OCI-LY7 (cell line): Measurements from ENCODE around the gene PLEKHG1. TPM values are rescaled to one million over a fixed set of nuclear protein-coding genes. Genes with fewer than 3 reads are reported as not detected.

Source experiments
- BruUV-seq: library from RNA; stranded (reverse); fragments of 400-500 nt; replicated peaks from 2 replicates; lab custom pipeline; 2021; lab: Mats Ljungman, UMichigan
- CTCF ChIA-PET: fragments of 300-600 bp; sonication (Branson Sonifier 250); formaldehyde crosslinking; loops from one replicate; lab custom pipeline; 2022; ENCODE audit warnings: antibody characterized with exemption; ENCODE audit not compliant: unreplicated experiment; lab: Charles Lee
- POLR2A ChIA-PET: fragments of 300-600 bp; sonication (Branson Sonifier 250); formaldehyde crosslinking; loops from one replicate; lab custom pipeline; 2022; ENCODE audit warnings: antibody characterized with exemption; lab: Charles Lee
- DNase-seq: peaks from one replicate; pipeline ENCODE4 v3.0.0-alpha.2; 2015; ENCODE audit warnings: low spot score
- H2AFZ ChIP-seq: fragments of 200-600 bp; sonication (generic), shearing (Covaris generic); 2 replicates; pipeline ENCODE4 v1.6.1; 2014; ENCODE audit warnings: mild to moderate bottlenecking, antibody characterized with exemption, low read length, moderate library complexity
- H3K27ac ChIP-seq: fragments of 200-600 bp; sonication (generic); 2 replicates; pipeline ENCODE4 v1.5.1; 2014; ENCODE audit warnings: mixed run types, low read depth, mild to moderate bottlenecking, moderate library complexity, low read length, inconsistent platforms; ENCODE audit not compliant: poor library complexity, severe bottlenecking
- H3K36me3 ChIP-seq: fragments of 200-600 bp; sonication (generic); 2 replicates; pipeline ENCODE4 v1.6.1; 2014; ENCODE audit warnings: mild to moderate bottlenecking, antibody characterized with exemption, low read length, moderate library complexity, mixed read lengths; ENCODE audit not compliant: insufficient read depth
- H3K4me1 ChIP-seq: fragments of 200-600 bp; sonication (generic); 2 replicates; pipeline ENCODE4 v1.5.1; 2014; ENCODE audit warnings: mild to moderate bottlenecking, low read length; ENCODE audit not compliant: insufficient read depth, poor library complexity, severe bottlenecking
- H3K4me2 ChIP-seq: fragments of 200-600 bp; sonication (generic); 2 replicates; pipeline ENCODE4 v1.6.1; 2014; ENCODE audit warnings: mild to moderate bottlenecking, low read length
- H3K4me3 ChIP-seq: fragments of 200-600 bp; sonication (generic); 2 replicates; pipeline ENCODE4 v1.5.1; 2014; ENCODE audit warnings: mild to moderate bottlenecking, low read depth, low read length; ENCODE audit not compliant: poor library complexity, severe bottlenecking
- H3K79me2 ChIP-seq: fragments of 200-600 bp; sonication (generic); 2 replicates; pipeline ENCODE4 v1.6.1; 2016; ENCODE audit warnings: low read depth, mild to moderate bottlenecking, low read length, moderate library complexity, mixed read lengths; ENCODE audit not compliant: insufficient read depth
- H3K9me2 ChIP-seq: fragments of 200-600 bp; sonication (generic); 2 replicates; pipeline ENCODE4 v1.6.1; 2016; ENCODE audit warnings: mild to moderate bottlenecking, low read length, mixed read lengths; ENCODE audit not compliant: insufficient read depth
- H3K9me3 ChIP-seq: fragments of 200-600 bp; sonication (generic); 2 replicates; pipeline ENCODE4 v1.6.1; 2014; ENCODE audit warnings: mild to moderate bottlenecking, mixed run types, low read length, mixed read lengths
- H4K20me1 ChIP-seq: fragments of 200-600 bp; sonication (generic); 2 replicates; pipeline ENCODE4 v1.6.1; 2014; ENCODE audit warnings: mild to moderate bottlenecking, antibody characterized with exemption, low read length, moderate library complexity, mixed read lengths; ENCODE audit not compliant: insufficient read depth
- EZH2phosphoT487 ChIP-seq: fragments of 200-600 bp; sonication (generic); IDR thresholded peaks from 2 replicates; pipeline ENCODE4 v1.6.1; 2018; ENCODE audit warnings: low read depth, borderline replicate concordance, mild to moderate bottlenecking, mixed run types, antibody characterized with exemption, low read length, moderate library complexity, mixed read lengths
- intact Hi-C: fragments of 100-400 bp; cut with micrococcal nuclease; formaldehyde crosslinking; loops from one replicate; pipeline ENCODE4 v1.10.0; 2022; ENCODE audit not compliant: unreplicated experiment
- total RNA-seq, 2 experiments: library from RNA; depleted of rRNA in 1 of 2; stranded (reverse); fragments of >200 nt in 1 of 2; shearing (Covaris generic) in 1 of 2; gene quantifications; 2 replicates each; pipeline ENCODE4 v1.2.3, GENCODE V29; 2014 to 2022
- TF ChIP-seq, protein P1 (sequence below): fragments of 200-600 bp; sonication (generic); conservative IDR thresholded peaks from 2 replicates; pipeline ENCODE4 v1.5.1; 2014; ENCODE audit warnings: mild to moderate bottlenecking, antibody characterized with exemption, low read length, moderate library complexity, mixed read lengths

Gene PLEKHG1
- total RNA-seq, 2 experiments from 2014 or later, result 17.9 to 19.6 TPM

DNA sequence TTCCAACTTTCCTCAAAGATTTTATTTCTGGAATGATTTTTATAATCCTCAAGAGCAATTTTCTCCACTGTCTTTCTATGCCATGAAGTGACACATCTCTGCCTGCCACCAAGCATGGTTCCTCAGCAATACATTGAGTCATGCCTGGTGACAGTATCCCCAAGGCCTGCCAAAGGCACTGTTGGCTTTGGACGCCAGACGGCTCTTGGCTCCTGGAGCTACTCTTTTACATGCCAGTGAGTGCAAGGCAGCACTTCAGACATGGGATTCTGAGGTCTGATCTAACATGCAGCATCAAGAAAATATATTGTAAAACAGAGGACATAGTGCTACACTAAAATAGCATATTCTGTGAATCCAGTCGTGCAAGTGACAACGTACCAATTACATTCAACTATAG is 20.1 kb upstream of the PLEKHG1 start:
- Histone ChIP-seq H2AFZ (no peak overlapping the region), H3K4me2 (no peak overlapping the region), H3K4me3 (no peak overlapping the region), H3K36me3 (no peaks in the 10 kb centered on the region), H4K20me1 (no peaks in the 10 kb centered on the region), H3K4me1 (peaks cover 2% of the 10 kb centered on the region), H3K79me2 (no peaks in the 10 kb centered on the region), H3K9me2 (no peaks in the 10 kb centered on the region), H3K27ac (no peak overlapping the region), H3K9me3 (no peaks in the 10 kb centered on the region)
- BruUV-seq, result no TSS peak
- ChIA-PET POLR2A (interaction anchor here (0.6 to 1.7 kb wide), 4 partner anchors 11 to 490 kb away, joined by 3 to 5 read pairs (median 4); no protein-coding TSS in a partner anchor), CTCF (no interaction called here)
- TF ChIP-seq, protein P1, sequence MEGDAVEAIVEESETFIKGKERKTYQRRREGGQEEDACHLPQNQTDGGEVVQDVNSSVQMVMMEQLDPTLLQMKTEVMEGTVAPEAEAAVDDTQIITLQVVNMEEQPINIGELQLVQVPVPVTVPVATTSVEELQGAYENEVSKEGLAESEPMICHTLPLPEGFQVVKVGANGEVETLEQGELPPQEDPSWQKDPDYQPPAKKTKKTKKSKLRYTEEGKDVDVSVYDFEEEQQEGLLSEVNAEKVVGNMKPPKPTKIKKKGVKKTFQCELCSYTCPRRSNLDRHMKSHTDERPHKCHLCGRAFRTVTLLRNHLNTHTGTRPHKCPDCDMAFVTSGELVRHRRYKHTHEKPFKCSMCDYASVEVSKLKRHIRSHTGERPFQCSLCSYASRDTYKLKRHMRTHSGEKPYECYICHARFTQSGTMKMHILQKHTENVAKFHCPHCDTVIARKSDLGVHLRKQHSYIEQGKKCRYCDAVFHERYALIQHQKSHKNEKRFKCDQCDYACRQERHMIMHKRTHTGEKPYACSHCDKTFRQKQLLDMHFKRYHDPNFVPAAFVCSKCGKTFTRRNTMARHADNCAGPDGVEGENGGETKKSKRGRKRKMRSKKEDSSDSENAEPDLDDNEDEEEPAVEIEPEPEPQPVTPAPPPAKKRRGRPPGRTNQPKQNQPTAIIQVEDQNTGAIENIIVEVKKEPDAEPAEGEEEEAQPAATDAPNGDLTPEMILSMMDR, result no peak
- intact Hi-C loops, result no loop called here
- no peak for DNase-seq

DNA sequence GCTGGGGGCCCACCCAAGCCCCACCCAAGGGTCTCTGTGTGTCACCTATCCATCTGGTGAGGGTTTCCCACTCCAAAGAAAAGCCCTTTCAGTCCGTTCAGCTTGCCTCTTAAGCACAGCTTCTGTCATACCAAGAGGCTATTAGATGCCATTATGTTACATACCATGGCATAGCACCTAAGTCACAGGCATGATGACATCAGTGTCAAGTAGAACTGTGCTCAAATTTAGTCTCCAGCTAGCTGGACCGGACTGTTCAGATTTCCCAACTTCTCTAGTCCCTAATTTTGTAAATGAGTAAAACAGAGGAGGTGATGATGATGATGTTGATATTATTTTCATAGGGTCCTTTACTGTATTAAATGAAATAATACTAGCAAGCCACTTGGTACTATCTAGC is 19.2 kb upstream of the PLEKHG1 start:
- Histone ChIP-seq H3K79me2 (no peaks in the 10 kb centered on the region), H3K9me2 (no peaks in the 10 kb centered on the region), H4K20me1 (no peaks in the 10 kb centered on the region), H3K4me1 (no peaks in the 10 kb centered on the region), H3K4me2 (no peak overlapping the region), H3K36me3 (no peaks in the 10 kb centered on the region), H3K9me3 (no peaks in the 10 kb centered on the region), H3K27ac (no peak overlapping the region), H3K4me3 (no peak overlapping the region), H2AFZ (no peak overlapping the region)
- no TSS peak for BruUV-seq
- no peak for DNase-seq
- TF ChIP-seq EZH2phosphoT487, result no peak
- TF ChIP-seq, protein P1, result no peak
- ChIA-PET CTCF (no interaction called here), POLR2A (interaction anchor here (0.6 to 1.7 kb wide), 3 partner anchors 10 to 429 kb away, joined by 4 to 5 read pairs (median 4); no protein-coding TSS in a partner anchor)
- intact Hi-C loops, result no loop called here

DNA sequence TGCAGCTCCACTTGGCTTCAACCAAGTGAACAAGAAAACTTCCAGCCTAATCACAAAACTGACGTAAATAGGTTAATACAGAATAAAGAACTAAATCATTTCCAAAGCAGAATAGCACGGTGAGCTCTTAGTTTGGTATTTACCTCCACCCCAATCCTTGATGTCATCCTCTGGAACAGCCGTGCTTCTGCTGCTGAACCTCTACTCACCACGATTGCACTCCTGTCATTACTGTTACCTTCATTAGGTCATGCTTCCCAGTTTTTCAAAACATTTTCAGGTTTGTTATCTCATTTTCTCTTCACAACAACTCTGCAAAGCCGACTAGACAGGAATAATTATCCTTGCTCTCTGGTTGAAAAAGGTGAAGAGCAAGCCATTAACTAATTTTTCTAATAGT is 15.6 kb upstream of the PLEKHG1 start:
- H3K9me2 ChIP-seq, result no peaks in the 10 kb centered on the region
- H3K4me1 ChIP-seq, result no peaks in the 10 kb centered on the region
- intact Hi-C loops, result no loop called here
- H3K36me3 ChIP-seq, result no peaks in the 10 kb centered on the region
- ChIA-PET CTCF (no interaction called here), POLR2A (interaction anchor here (0.9 kb wide), 1 partner anchor 14 kb away, joined by 3 read pairs; no protein-coding TSS in a partner anchor)
- H3K4me3 ChIP-seq, result no peak overlapping the region
- no peak for DNase-seq
- no peak overlapping the region for H3K27ac ChIP-seq
- no peaks in the 10 kb centered on the region for H3K9me3 ChIP-seq
- TF ChIP-seq, protein P1, result no peak
- no peak for TF ChIP-seq EZH2phosphoT487
- H4K20me1 ChIP-seq, result no peaks in the 10 kb centered on the region
- BruUV-seq, result no TSS peak
- no peak overlapping the region for H2AFZ ChIP-seq
- no peak overlapping the region for H3K4me2 ChIP-seq
- no peaks in the 10 kb centered on the region for H3K79me2 ChIP-seq
